ENCODE results near the gene ANKS1B. TPM values are rescaled to one million over a fixed set of nuclear protein-coding genes. Genes with fewer than 3 reads are reported as not detected.

Gene ANKS1B
- polyA plus RNA-seq, 3 donors: not detected

DNA sequence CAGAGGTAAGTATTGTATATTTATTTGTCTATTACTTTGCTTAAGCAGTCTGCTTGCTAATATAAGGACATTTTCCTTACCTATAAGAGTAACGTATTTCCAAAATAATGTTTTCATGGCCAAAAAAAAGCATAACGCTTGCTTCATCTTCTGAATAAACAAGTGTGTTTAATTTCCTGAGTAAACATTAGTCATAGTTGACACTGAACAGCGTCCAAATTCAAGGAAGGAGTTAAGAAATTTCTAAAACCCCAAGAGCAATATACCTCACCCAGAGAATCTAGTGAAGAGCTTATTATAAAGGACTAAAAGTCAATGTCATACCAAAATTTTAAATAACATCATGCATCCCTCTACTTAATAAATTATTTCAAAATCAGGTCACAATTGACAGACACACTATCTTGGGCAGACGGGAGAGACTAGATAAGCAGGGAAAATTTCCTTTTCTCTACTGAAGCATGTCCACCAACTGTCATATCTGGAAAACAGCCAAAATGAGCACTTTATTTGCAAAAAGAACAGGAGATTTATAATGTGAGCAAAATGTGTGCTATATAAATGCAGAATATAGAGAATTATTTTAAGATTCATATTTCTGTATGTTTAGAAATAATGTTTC is 25.1 kb downstream of the ANKS1B start:
- WGBS (ENCODE audit: insufficient coverage): no CpG with 5 or more reads among the region's 4 CpGs
- H3K4me3 ChIP-seq (replicated peaks in 1 of 3; ENCODE audit: low read depth in 2 of 3, low read length in 3 of 3): no peak overlapping the region
- Mint-ChIP-seq H3K9me3 (peaks cover 0 to 2% (median 0%) of the 10 kb centered on the region in 7 donors), H3K36me3 (no peaks in the 10 kb centered on the region), H3K27me3 (ENCODE audit: low read depth in 3 of 3) (peaks cover 0 to 4% (median 1%) of the 10 kb centered on the region in 3 donors), H3K27ac (no peak overlapping the region), H3K4me3 (no peak overlapping the region), H3K4me1 (no peaks in the 10 kb centered on the region)
- no peaks in the 10 kb centered on the region for H3K27me3 ChIP-seq (ENCODE audit: control insufficient read depth in 2 of 2, insufficient read depth in 2 of 2, low read length in 2 of 2)
- H3K79me2 ChIP-seq (ENCODE audit: insufficient read depth, low read length): no peaks in the 10 kb centered on the region
- no peaks in the 10 kb centered on the region for H3K9me3 ChIP-seq (replicated peaks in 1 of 2; ENCODE audit: control insufficient read depth in 1 of 2, insufficient read depth in 1 of 2, low read length in 2 of 2)
- no peaks in the 10 kb centered on the region for H3K4me1 ChIP-seq (ENCODE audit: control insufficient read depth in 1 of 2, insufficient read depth in 2 of 2, low read length in 2 of 2)
- TF ChIP-seq, protein P1, sequence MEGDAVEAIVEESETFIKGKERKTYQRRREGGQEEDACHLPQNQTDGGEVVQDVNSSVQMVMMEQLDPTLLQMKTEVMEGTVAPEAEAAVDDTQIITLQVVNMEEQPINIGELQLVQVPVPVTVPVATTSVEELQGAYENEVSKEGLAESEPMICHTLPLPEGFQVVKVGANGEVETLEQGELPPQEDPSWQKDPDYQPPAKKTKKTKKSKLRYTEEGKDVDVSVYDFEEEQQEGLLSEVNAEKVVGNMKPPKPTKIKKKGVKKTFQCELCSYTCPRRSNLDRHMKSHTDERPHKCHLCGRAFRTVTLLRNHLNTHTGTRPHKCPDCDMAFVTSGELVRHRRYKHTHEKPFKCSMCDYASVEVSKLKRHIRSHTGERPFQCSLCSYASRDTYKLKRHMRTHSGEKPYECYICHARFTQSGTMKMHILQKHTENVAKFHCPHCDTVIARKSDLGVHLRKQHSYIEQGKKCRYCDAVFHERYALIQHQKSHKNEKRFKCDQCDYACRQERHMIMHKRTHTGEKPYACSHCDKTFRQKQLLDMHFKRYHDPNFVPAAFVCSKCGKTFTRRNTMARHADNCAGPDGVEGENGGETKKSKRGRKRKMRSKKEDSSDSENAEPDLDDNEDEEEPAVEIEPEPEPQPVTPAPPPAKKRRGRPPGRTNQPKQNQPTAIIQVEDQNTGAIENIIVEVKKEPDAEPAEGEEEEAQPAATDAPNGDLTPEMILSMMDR (IDR thresholded peaks at IDR 0.05): no peak
- H3K36me3 ChIP-seq (replicated peaks in 1 of 2; ENCODE audit: control insufficient read depth in 1 of 2, insufficient read depth in 2 of 2, low read length in 2 of 2): no peaks in the 10 kb centered on the region
- intact Hi-C loops (cut with micrococcal nuclease): no loop called here
- H2AFZ ChIP-seq (ENCODE audit: insufficient read depth, low read depth, low read length, poor library complexity, severe bottlenecking): no peak overlapping the region
- H4K20me1 ChIP-seq (ENCODE audit: insufficient read depth, low read length): no peaks in the 10 kb centered on the region
- no peak for DNase-seq
- H3K9ac ChIP-seq (ENCODE audit: insufficient read depth, low read length, poor library complexity, severe bottlenecking): no peak overlapping the region
- H3K27ac ChIP-seq (ENCODE audit: low read depth in 1 of 2, low read length in 2 of 2): no peak overlapping the region
- H3K4me2 ChIP-seq (replicated peaks; ENCODE audit: extremely low read depth, low read length, poor library complexity, severe bottlenecking): no peak overlapping the region

DNA sequence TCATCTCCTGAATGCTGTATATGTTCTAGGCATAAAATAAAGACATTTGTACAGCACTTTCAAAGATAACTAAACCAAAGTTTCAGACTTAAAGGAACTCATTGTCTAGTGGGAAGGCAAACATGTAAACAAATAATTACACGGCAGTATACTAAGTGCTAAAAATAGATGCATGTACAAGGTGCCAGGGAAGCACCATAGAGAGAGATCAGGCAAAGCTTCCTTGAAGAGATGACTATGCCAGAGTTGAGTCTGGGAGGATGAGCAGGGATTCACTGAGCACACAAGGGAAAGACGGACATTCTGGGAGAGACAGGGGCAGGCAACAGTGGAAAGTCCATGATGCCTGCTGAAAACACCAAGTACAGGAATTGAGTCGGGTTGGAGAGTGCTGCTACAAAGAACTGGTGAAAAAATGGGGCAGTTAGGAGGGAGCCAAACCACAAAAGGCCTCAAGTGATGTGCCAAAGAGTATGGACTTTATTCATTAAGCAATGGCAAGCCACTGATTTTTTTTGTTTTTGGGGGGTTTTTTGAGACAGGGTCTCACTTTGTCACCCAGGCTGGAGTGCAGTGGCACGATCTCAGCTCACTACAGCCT is 26.8 kb downstream of the ANKS1B start:
- Histone ChIP-seq H3K4me3 (replicated peaks in 1 of 3; ENCODE audit: low read depth in 2 of 3, low read length in 3 of 3) (no peak overlapping the region), H3K36me3 (replicated peaks in 1 of 2; ENCODE audit: control insufficient read depth in 1 of 2, insufficient read depth in 2 of 2, low read length in 2 of 2) (no peaks in the 10 kb centered on the region), H3K9ac (ENCODE audit: insufficient read depth, low read length, poor library complexity, severe bottlenecking) (no peak overlapping the region), H3K9me3 (replicated peaks in 1 of 2; ENCODE audit: control insufficient read depth in 1 of 2, insufficient read depth in 1 of 2, low read length in 2 of 2) (no peaks in the 10 kb centered on the region), H3K79me2 (ENCODE audit: insufficient read depth, low read length) (no peaks in the 10 kb centered on the region), H4K20me1 (ENCODE audit: insufficient read depth, low read length) (no peaks in the 10 kb centered on the region), H3K4me1 (ENCODE audit: control insufficient read depth in 1 of 2, insufficient read depth in 2 of 2, low read length in 2 of 2) (no peaks in the 10 kb centered on the region), H2AFZ (ENCODE audit: insufficient read depth, low read depth, low read length, poor library complexity, severe bottlenecking) (no peak overlapping the region), H3K27ac (ENCODE audit: low read depth in 1 of 2, low read length in 2 of 2) (no peak overlapping the region), H3K4me2 (replicated peaks; ENCODE audit: extremely low read depth, low read length, poor library complexity, severe bottlenecking) (no peak overlapping the region), H3K27me3 (ENCODE audit: control insufficient read depth in 2 of 2, insufficient read depth in 2 of 2, low read length in 2 of 2) (no peaks in the 10 kb centered on the region)
- Mint-ChIP-seq H3K4me1 (no peaks in the 10 kb centered on the region), H3K4me3 (no peak overlapping the region), H3K9me3 (peaks cover 0 to 2% (median 0%) of the 10 kb centered on the region in 7 donors), H3K36me3 (no peaks in the 10 kb centered on the region), H3K27me3 (ENCODE audit: low read depth in 3 of 3) (peaks cover 1 to 4% (median 3%) of the 10 kb centered on the region in 3 donors), H3K27ac (no peak overlapping the region)
- WGBS (ENCODE audit: insufficient coverage): 52% methylated on average over 3 of the region's 4 CpGs
- DNase-seq: no peak
- intact Hi-C loops (cut with micrococcal nuclease): no loop called here
- TF ChIP-seq, protein P1 (IDR thresholded peaks at IDR 0.05): no peak

All from CD14-positive monocyte (primary cell).